HL-60 (cell line): ENCODE results near the gene PHF14.

Experiments used
- CTCF ChIP-seq: IDR thresholded peaks from one replicate; pipeline ENCODE4 v1.5.1; 2011; ENCODE audit warnings: low read length, control low read depth, inconsistent platforms; ENCODE audit not compliant: insufficient read depth
- POLR2AphosphoS5 ChIP-seq: IDR thresholded peaks from 2 replicates; pipeline ENCODE4 v1.6.1; 2012; ENCODE audit warnings: low read depth
- TF ChIP-seq, protein P1 (sequence below): IDR thresholded peaks from 2 replicates; pipeline ENCODE4 v1.6.1; 2012; ENCODE audit warnings: low read depth; ENCODE audit not compliant: insufficient replicate concordance

- TF ChIP-seq, protein P1, sequence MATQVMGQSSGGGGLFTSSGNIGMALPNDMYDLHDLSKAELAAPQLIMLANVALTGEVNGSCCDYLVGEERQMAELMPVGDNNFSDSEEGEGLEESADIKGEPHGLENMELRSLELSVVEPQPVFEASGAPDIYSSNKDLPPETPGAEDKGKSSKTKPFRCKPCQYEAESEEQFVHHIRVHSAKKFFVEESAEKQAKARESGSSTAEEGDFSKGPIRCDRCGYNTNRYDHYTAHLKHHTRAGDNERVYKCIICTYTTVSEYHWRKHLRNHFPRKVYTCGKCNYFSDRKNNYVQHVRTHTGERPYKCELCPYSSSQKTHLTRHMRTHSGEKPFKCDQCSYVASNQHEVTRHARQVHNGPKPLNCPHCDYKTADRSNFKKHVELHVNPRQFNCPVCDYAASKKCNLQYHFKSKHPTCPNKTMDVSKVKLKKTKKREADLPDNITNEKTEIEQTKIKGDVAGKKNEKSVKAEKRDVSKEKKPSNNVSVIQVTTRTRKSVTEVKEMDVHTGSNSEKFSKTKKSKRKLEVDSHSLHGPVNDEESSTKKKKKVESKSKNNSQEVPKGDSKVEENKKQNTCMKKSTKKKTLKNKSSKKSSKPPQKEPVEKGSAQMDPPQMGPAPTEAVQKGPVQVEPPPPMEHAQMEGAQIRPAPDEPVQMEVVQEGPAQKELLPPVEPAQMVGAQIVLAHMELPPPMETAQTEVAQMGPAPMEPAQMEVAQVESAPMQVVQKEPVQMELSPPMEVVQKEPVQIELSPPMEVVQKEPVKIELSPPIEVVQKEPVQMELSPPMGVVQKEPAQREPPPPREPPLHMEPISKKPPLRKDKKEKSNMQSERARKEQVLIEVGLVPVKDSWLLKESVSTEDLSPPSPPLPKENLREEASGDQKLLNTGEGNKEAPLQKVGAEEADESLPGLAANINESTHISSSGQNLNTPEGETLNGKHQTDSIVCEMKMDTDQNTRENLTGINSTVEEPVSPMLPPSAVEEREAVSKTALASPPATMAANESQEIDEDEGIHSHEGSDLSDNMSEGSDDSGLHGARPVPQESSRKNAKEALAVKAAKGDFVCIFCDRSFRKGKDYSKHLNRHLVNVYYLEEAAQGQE = no peak
- TF ChIP-seq CTCF (no peak), POLR2AphosphoS5 (no peak)
Measured at GRCh38 chr7:11170863-11171568, 197.3 kb downstream of the PHF14 start.
